H1 (cell line): ENCODE results near the gene ESYT2. TPM values are rescaled to one million over a fixed set of nuclear protein-coding genes. Genes with fewer than 3 reads are reported as not detected.

Experiments used
- CBX8 ChIP-seq: fragments of 300-800, 300-1000 bp; sonication (generic); IDR thresholded peaks from 2 replicates; pipeline ENCODE4 v1.7.1; 2016; ENCODE audit warnings: low read depth, low read length, borderline replicate concordance
- CHD7 ChIP-seq: fragments of 300-600 bp; sonication (generic); IDR thresholded peaks from 2 replicates; pipeline ENCODE4 v1.7.1; 2012; ENCODE audit warnings: low read length, moderate library complexity, mild to moderate bottlenecking, inconsistent platforms; ENCODE audit not compliant: insufficient replicate concordance
- CTBP2 ChIP-seq: IDR thresholded peaks from 2 replicates; pipeline ENCODE4 v1.7.0; 2011; ENCODE audit warnings: borderline replicate concordance, mild to moderate bottlenecking, moderate library complexity, mixed read lengths, low read length; ENCODE audit not compliant: insufficient read depth, insufficient read length
- GABPA ChIP-seq: IDR thresholded peaks from 2 replicates; pipeline ENCODE4 v1.6.1; 2011; ENCODE audit warnings: mild to moderate bottlenecking, low read length, moderate library complexity, borderline replicate concordance; ENCODE audit not compliant: insufficient read depth
- RXRA ChIP-seq: IDR thresholded peaks from 2 replicates; pipeline ENCODE4 v1.6.1; 2011; ENCODE audit warnings: low read depth, mild to moderate bottlenecking, low read length, moderate library complexity; ENCODE audit not compliant: insufficient read depth
- SUZ12 ChIP-seq: fragments of 200-600 bp; sonication (generic); IDR thresholded peaks from 2 replicates; pipeline ENCODE4 v1.6.1; 2012; ENCODE audit warnings: mild to moderate bottlenecking, inconsistent platforms, low read length, moderate library complexity, mixed read lengths
- polyA plus RNA-seq, 7 experiments: library from polyadenylated mRNA; depleted of rRNA in 3 of 7; stranded (reverse) in 5 of 7; unstranded in 2 of 7; fragments of >200 nt in 5 of 7; fragments of 200-250 nt in 2 of 7; gene quantifications; 1 replicate in 5 of 7; 2 replicates in 1 of 7; 4 replicates in 1 of 7; pipeline versions ENCODE4 v1.2.1 to v1.2.3, GENCODE V29; 2011 to 2013; ENCODE audit warnings: missing spikeins in 2 of 7, mixed read lengths in 2 of 7
- total RNA-seq: library from RNA; stranded (reverse); fragmentation: NEBNext Ultra II Directional; extraction: Animal tissue kit (Norgen Biotek cat#: 25700); gene quantifications from 2 replicates; pipeline ENCODE4 v1.2.1, GENCODE V29; 2021

ESYT2 gene
- total and polyA plus RNA-seq, 2 of the 8 experiments (the other 6 are each of a cell fraction or from before 2014, with no cell fraction given) = 27.0 to 37.5 TPM

- TF ChIP-seq CHD7 (no peak), RXRA (no peak), CTBP2 (no peak), GABPA (no peak), SUZ12 (no peak), CBX8 (no peak)
These were observed 5.3 kb downstream of the ESYT2 start (continued) for GRCh38 chr7:158824028-158824427.
